Esophagus squamous epithelium (tissue), 5 donors: Measurements from ENCODE around the gene RACK1. TPM values are rescaled to one million over a fixed set of nuclear protein-coding genes. Genes with fewer than 3 reads are reported as not detected.
A peak's percentile ranks its signal among the peaks of the same experiment; 100 is the strongest.

Experiments used
- DNase-seq: peaks from one replicate; lab custom pipeline; 2025; lab: John Stamatoyannopoulos, UW
- H3K27ac ChIP-seq, 4 donors: fragments of 200-600 bp; sonication (generic); one replicate each; pipeline ENCODE4 v1.5.1; 2016 to 2019; ENCODE audit warnings: mild to moderate bottlenecking in 1 of 4
- H3K27me3 ChIP-seq, 4 donors: fragments of 200-600 bp; sonication (generic); 1 replicate in 3 of 4; 2 replicates in 1 of 4; pipeline versions ENCODE4 v1.5.1 to v1.6.0; 2017 to 2021; ENCODE audit warnings: antibody characterized with exemption in 1 of 4
- H3K36me3 ChIP-seq, 3 donors: fragments of 200-600 bp; sonication (generic); one replicate each; pipeline ENCODE4 v1.5.1; 2016 to 2019
- H3K4me1 ChIP-seq, 3 donors: fragments of 200-600 bp; sonication (generic); one replicate each; pipeline ENCODE4 v1.5.1; 2017 to 2019
- H3K4me3 ChIP-seq, 4 donors: fragments of 200-600 bp; sonication (generic); 1 replicate in 3 of 4; 2 replicates in 1 of 4; pipeline ENCODE4 v1.5.1; 2016 to 2019; ENCODE audit warnings: mild to moderate bottlenecking in 2 of 4, moderate library complexity in 1 of 4
- H3K9me3 ChIP-seq, 3 donors: fragments of 200-600 bp; sonication (generic); one replicate each; pipeline ENCODE4 v1.5.1; 2016 to 2019
- POLR2A ChIP-seq, 4 donors: fragments of 450-650 bp; IDR thresholded peaks; one replicate each; pipeline ENCODE4 v1.6.1; 2017; ENCODE audit warnings: antibody characterized with exemption in 4 of 4, mild to moderate bottlenecking in 4 of 4, moderate library complexity in 3 of 4
- WGBS, 2 donors: methylation state at CpG; one replicate each; pipeline ENCODE4 v1.1.5; 2018; 5-methylcytosine and 5-hydroxymethylcytosine counted together
- intact Hi-C: fragments of 100-400 bp; cut with DNase I; formaldehyde crosslinking; loops from one replicate; pipeline ENCODE4 v1.15.0; 2022
- total RNA-seq, 4 donors: library from RNA; depleted of rRNA; stranded (reverse); fragments of >200 nt; gene quantifications; one replicate each; pipeline ENCODE4 v1.1.0, GENCODE V29; 2016
- TF ChIP-seq, protein P1 (sequence below), 6 experiments: fragments of 450-650 bp in 4 of 6; fragments of 200-600 bp in 2 of 6; sonication (generic) in 2 of 6; IDR thresholded peaks; one replicate each; pipeline ENCODE4 v1.5.1; 2016 to 2019; ENCODE audit warnings: antibody characterized with exemption in 6 of 6, mild to moderate bottlenecking in 4 of 6, moderate library complexity in 4 of 6
- donor health status: DM: yes; HTN: yes; CAD: no.

RACK1 gene
- total RNA-seq, 4 donors from 2014 or later: 1,705 to 2,735 (median 2,064) TPM

DNA sequence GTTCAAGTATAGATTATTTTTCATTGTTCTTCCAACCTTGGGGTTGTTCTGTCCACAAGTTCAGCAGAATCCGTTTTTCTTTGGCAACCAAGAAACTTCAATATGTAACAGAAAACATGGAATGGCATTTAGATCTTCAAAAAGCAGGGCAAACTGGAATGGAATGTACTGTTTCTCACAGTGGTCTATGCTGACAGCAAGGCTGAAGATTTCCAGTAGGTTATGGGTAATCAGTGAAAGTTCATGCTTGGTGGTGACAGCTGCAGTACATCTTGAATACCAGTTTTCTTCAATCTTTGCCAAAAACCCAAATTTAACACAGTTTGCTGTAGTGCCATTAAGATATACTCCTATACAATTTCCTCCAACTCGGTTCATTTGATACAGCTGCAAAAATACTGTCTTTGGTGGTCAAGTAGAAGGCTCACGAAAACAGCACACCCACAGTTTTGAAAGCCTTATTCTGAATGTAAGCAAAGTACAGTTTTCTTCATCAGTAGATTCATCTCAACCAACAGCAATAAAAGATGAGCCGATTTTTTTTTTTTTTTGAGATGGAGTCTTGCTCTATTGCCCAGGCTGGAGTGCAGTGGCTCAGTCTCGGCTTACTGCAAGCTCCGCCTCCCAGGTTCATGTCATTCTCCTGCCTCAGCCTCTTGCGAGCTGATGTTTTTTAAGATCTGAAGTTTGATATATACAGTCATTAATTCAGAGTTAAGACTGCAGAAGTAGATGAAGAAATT is 12.3 kb upstream of the RACK1 start:
- no peaks in the 10 kb centered on the region for H3K9me3 ChIP-seq
- no peak for DNase-seq
- intact Hi-C loops: no loop called here
- TF ChIP-seq, protein P1, sequence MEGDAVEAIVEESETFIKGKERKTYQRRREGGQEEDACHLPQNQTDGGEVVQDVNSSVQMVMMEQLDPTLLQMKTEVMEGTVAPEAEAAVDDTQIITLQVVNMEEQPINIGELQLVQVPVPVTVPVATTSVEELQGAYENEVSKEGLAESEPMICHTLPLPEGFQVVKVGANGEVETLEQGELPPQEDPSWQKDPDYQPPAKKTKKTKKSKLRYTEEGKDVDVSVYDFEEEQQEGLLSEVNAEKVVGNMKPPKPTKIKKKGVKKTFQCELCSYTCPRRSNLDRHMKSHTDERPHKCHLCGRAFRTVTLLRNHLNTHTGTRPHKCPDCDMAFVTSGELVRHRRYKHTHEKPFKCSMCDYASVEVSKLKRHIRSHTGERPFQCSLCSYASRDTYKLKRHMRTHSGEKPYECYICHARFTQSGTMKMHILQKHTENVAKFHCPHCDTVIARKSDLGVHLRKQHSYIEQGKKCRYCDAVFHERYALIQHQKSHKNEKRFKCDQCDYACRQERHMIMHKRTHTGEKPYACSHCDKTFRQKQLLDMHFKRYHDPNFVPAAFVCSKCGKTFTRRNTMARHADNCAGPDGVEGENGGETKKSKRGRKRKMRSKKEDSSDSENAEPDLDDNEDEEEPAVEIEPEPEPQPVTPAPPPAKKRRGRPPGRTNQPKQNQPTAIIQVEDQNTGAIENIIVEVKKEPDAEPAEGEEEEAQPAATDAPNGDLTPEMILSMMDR (IDR thresholded peaks at IDR 0.05): no peak
- TF ChIP-seq POLR2A (IDR thresholded peaks at IDR 0.05): no peak
- H3K4me1 ChIP-seq: peaks cover 14 to 98% (median 43%) of the 10 kb centered on the region in 3 donors
- no peak overlapping the region for H3K4me3 ChIP-seq
- H3K27me3 ChIP-seq: no peaks in the 10 kb centered on the region
- peaks cover 0 to 64% (median 0%) of the 10 kb centered on the region in 3 donors for H3K36me3 ChIP-seq
- H3K27ac ChIP-seq: no peak overlapping the region
- 80 to 82% methylated on average over 7 of the region's 7 CpGs for WGBS, 2 donors

DNA sequence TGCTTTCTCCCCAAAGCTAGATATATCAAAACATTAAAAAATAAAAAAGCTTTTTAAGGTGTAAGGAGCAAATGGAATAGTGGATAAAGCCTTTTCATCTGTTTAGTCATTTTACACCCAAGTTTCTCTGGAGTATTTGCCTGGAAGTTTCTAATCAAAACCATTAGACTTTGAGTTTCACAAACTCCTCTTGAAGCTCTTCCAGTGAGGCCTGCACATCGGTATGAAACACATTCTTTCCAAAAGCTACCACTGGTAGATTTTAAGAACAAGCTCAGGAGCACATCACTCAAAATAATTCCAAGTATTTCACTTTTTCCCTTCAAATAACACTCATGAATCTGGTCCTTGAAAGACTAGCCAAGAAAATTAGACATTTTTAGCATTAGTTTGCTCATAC is 11.6 kb upstream of the RACK1 start:
- DNase-seq: no peak
- 50 to 64% methylated on average over 1 of the region's 1 CpG for WGBS, 2 donors
- TF ChIP-seq, protein P1 (IDR thresholded peaks at IDR 0.05): no peak
- no peak for TF ChIP-seq POLR2A (IDR thresholded peaks at IDR 0.05)
- H3K36me3 ChIP-seq: peaks cover 0 to 64% (median 0%) of the 10 kb centered on the region in 3 donors
- H3K9me3 ChIP-seq: no peaks in the 10 kb centered on the region
- no peak overlapping the region for H3K4me3 ChIP-seq
- intact Hi-C loops: no loop called here
- no peak overlapping the region for H3K27ac ChIP-seq
- H3K4me1 ChIP-seq: peaks cover 19 to 100% (median 50%) of the 10 kb centered on the region in 3 donors
- no peaks in the 10 kb centered on the region for H3K27me3 ChIP-seq

DNA sequence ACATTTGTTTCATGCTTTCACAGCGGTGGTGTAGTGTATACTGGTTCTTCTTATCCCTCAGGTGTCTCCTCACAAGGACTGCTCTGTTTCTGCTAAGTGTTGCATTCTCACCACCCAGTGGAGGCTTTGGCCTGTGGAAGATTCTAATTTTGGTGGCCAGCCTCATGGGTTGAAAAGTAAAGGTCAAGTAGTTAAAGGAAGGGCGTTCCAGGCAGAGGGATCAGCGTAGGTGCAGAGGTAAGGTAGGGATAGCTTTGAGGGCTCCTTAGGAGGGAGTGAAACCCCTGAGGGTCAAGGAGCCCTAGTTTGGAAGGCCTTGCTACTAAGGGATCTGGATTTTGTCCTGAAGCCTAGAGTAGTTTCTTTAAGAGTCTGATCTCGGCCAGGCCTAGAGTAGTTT is 4.6 kb upstream of the RACK1 start:
- peaks cover 0 to 21% (median 0%) of the 10 kb centered on the region in 3 donors for H3K36me3 ChIP-seq
- 58 to 74% methylated on average over 4 of the region's 4 CpGs for WGBS, 2 donors
- TF ChIP-seq, protein P1 (IDR thresholded peaks at IDR 0.05): no peak
- TF ChIP-seq POLR2A (IDR thresholded peaks at IDR 0.05): no peak
- no peak for DNase-seq
- H3K4me1 ChIP-seq: peaks cover 39 to 88% (median 51%) of the 10 kb centered on the region in 3 donors
- peak overlapping the region; percentile 57 to 97 (median 86) for H3K4me3 ChIP-seq
- no peaks in the 10 kb centered on the region for H3K27me3 ChIP-seq
- H3K27ac ChIP-seq: peak overlapping the region; percentile 76 to 97 (median 93)
- intact Hi-C loops: no loop called here
- no peaks in the 10 kb centered on the region for H3K9me3 ChIP-seq

DNA sequence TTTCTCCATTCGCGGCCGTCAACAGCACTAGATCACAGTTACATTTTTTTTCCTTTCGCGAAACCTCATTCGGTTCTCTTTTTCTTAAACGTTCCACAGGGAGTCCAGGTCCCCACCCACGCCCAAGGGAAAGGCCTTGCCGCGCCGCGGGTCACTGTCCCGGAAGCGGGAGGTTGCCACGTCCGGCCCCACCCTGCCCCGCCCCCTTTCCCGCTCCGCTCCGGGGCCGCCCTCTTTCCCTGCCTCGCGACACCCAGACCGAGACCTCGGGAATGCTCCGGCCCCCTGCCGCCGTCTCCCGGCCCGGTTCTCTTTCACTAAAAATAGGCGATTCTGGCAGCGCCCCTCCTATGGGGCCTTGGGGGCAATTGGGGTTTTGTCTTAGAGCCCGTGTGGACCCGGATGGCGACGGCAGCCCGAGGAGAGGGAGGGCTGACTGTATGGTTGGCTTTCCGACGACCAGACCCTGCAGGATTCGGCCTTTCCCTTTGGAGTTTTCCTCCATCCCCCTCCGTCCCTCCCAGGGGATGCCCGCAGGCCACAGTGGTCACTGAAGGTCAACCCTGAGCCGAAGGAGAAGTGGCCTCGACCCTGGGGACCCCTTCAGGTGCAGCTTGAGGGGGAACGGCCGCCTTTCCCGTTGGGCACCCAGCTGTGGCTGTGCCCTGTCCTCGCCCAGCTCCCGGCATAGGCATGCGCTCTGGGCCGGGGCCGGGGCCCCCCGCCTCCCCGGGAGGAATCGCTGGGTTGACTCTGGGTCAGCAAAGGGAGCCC is 2.8 kb upstream of the RACK1 start:
- 0 to 2% methylated on average over 16 to 22 of the region's 55 CpGs for WGBS, 2 donors

More for the DNA sequence above, 2.8 kb upstream of the RACK1 start:
- peak overlapping the region; percentile 90 to 98 (median 96) for H3K27ac ChIP-seq
- peaks cover 39 to 85% (median 58%) of the 10 kb centered on the region in 3 donors for H3K4me1 ChIP-seq
- H3K27me3 ChIP-seq: no peaks in the 10 kb centered on the region
- no peak for DNase-seq
- no peaks in the 10 kb centered on the region for H3K9me3 ChIP-seq
- intact Hi-C loops: no loop called here
- H3K4me3 ChIP-seq: peak overlapping the region; percentile 57 to 97 (median 86)
- peak in 2 of 4 donors; percentile 43 to 81 for TF ChIP-seq POLR2A (IDR thresholded peaks at IDR 0.05)
- TF ChIP-seq, protein P1 (IDR thresholded peaks at IDR 0.05): peak in 1 of 6 experiments; percentile 3
- H3K36me3 ChIP-seq: peaks cover 0 to 12% (median 4%) of the 10 kb centered on the region in 3 donors
